ENCODE measurements around the gene TBC1D1.

- TF ChIP-seq, protein P1, sequence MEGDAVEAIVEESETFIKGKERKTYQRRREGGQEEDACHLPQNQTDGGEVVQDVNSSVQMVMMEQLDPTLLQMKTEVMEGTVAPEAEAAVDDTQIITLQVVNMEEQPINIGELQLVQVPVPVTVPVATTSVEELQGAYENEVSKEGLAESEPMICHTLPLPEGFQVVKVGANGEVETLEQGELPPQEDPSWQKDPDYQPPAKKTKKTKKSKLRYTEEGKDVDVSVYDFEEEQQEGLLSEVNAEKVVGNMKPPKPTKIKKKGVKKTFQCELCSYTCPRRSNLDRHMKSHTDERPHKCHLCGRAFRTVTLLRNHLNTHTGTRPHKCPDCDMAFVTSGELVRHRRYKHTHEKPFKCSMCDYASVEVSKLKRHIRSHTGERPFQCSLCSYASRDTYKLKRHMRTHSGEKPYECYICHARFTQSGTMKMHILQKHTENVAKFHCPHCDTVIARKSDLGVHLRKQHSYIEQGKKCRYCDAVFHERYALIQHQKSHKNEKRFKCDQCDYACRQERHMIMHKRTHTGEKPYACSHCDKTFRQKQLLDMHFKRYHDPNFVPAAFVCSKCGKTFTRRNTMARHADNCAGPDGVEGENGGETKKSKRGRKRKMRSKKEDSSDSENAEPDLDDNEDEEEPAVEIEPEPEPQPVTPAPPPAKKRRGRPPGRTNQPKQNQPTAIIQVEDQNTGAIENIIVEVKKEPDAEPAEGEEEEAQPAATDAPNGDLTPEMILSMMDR (IDR thresholded peaks at IDR 0.05) = no peak
- TF ChIP-seq, protein P2, sequence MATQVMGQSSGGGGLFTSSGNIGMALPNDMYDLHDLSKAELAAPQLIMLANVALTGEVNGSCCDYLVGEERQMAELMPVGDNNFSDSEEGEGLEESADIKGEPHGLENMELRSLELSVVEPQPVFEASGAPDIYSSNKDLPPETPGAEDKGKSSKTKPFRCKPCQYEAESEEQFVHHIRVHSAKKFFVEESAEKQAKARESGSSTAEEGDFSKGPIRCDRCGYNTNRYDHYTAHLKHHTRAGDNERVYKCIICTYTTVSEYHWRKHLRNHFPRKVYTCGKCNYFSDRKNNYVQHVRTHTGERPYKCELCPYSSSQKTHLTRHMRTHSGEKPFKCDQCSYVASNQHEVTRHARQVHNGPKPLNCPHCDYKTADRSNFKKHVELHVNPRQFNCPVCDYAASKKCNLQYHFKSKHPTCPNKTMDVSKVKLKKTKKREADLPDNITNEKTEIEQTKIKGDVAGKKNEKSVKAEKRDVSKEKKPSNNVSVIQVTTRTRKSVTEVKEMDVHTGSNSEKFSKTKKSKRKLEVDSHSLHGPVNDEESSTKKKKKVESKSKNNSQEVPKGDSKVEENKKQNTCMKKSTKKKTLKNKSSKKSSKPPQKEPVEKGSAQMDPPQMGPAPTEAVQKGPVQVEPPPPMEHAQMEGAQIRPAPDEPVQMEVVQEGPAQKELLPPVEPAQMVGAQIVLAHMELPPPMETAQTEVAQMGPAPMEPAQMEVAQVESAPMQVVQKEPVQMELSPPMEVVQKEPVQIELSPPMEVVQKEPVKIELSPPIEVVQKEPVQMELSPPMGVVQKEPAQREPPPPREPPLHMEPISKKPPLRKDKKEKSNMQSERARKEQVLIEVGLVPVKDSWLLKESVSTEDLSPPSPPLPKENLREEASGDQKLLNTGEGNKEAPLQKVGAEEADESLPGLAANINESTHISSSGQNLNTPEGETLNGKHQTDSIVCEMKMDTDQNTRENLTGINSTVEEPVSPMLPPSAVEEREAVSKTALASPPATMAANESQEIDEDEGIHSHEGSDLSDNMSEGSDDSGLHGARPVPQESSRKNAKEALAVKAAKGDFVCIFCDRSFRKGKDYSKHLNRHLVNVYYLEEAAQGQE (IDR thresholded peaks at IDR 0.05; ENCODE audit: insufficient read depth in 1 of 2, low read depth in 2 of 2, low read length in 1 of 2) = no peak
- TF ChIP-seq POLR2AphosphoS5 (IDR thresholded peaks at IDR 0.05; ENCODE audit: low read depth, low read length) = no peak
These were observed 226.7 kb downstream of the TBC1D1 start for GRCh38 chr4:38117591-38117990.
